GM19372 (cell line): ENCODE results near the gene DENR.
"Not testable (repeated sequence)": the region's sequence is repeated elsewhere in the genome, so short reads cannot be mapped to it uniquely, and the experiment has no call there.

ENCODE experiments used
- ATAC-seq: cut with Tn5 transposase; IDR thresholded peaks from one replicate; pipeline ENCODE4 v1.9.1; 2021; ENCODE audit warnings: mild to moderate bottlenecking, low read depth, moderate library complexity; ENCODE audit not compliant: unreplicated experiment

The DENR gene, protein sequence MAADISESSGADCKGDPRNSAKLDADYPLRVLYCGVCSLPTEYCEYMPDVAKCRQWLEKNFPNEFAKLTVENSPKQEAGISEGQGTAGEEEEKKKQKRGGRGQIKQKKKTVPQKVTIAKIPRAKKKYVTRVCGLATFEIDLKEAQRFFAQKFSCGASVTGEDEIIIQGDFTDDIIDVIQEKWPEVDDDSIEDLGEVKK

GRCh38 chr12:122752464-122753318 is at the start of gene DENR:
Gene DENR (plus strand): TSS chr12:122752824. CDS start chr12:122753702, 878 bp downstream.
- peak; percentile 97 for ATAC-seq

DNA sequence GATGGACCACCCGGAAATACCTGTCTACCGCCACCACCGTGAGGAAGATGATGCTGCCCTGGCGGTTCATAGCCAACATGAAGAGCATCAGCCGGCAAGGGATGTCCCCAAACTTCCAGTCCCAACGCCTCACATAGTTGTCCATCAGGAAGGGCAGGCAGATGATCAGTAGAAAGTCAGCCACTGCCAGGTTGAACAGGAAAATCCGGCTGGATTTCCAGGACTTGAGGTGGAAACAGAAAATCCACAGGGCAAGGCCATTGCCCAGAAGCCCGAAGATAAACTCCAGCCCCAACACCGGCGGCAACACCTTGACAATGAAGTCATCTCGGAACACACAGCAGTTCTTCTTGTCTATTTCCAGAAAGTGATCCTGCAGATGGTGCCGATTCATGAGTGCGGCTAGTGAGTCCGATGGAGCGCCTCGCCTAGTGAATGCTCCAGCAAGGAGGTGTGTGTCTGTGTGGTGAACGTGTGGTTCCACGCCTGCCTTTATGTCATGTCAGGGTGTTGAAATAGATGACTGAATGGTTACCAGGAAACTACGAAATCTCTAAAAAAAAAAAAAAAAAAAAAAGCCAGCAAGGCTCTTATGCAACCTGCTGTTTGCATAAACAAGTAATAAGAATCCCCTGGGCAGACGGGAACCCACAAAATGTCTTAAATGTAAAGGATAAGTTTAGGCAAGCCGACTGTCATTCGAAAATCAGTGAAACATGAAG is 49.6 kb upstream of the DENR start, which contains the start of gene HCAR2:
Gene HCAR2, minus strand, starts transcription at position 468 of the 722 bp plus-strand sequence. Its CDS starts 74 bp downstream, at position 394.
- ATAC-seq, result not testable (repeated sequence)

GRCh38 chr12:122703841-122704240 is 48.8 kb upstream of the DENR start:
- ATAC-seq, result not testable (repeated sequence)

GRCh38 chr12:122709287-122709686 is 43.3 kb upstream of the DENR start:
- ATAC-seq, result not testable (repeated sequence)

GRCh38 chr12:122710341-122710740 is 42.3 kb upstream of the DENR start:
- not testable (repeated sequence) for ATAC-seq

- ATAC-seq, result not testable (repeated sequence)
Measured at GRCh38 chr12:122711266-122711665, 41.4 kb upstream of the DENR start.

DNA sequence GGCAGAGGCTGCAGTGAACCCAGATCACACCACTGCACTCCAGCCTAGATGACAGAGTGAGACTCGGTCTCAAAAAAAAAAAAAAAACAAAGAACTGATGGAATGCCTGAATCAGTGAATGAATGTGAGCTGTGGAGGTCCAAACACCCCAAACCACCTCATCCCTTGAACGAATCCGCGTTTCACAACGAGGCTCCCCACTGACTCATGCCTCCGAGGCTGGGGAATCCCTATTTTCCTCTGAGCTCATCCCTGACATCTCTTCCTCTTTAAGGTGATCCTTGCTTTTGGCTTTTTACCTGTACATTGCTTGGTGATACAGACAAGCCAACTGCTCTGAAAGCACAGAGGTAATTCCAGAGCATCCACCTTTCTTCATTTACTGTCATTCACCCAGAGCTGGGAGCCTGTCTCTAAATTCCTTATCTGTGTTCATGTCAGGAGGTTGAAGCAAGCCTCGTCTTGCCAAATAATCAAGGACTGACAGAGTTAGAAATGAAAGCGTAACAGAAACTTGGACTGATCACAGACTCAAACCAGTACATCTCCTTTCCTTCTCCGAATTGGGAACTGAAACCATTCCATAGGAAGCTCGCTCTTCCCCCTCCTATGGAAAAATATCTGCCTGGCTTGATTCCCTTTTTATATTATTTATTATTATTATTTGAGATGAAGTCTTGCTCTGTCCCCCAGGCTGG is 39.0 kb upstream of the DENR start:
- ATAC-seq, result not testable (repeated sequence)

DNA sequence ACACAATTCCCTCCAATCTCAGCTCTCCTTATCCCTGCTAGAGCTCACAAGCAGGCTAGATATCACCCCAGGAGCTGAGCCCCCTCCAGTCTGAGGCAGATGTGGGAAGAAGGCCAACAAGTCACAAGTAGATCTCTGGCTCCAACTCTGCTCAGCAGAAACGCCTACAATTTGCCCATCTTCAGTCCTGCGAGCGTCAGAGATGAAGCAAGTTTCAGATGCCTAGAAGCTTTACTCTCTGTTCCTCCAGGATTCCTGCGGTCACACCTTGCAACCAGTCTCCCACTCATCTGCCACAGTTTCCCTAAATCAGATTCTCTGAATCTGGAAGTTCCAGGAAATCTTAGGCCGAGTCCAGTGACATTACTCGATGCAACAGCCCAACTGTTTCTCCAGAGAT is 37.4 kb upstream of the DENR start:
- not testable (repeated sequence) for ATAC-seq

GRCh38 chr12:122716658-122717057 is 36.0 kb upstream of the DENR start, which contains the start of gene HCAR3:
Gene HCAR3 (minus strand): TSS chr12:122716811. CDS start chr12:122716737, 74 bp downstream.
- ATAC-seq, result not testable (repeated sequence)

DNA sequence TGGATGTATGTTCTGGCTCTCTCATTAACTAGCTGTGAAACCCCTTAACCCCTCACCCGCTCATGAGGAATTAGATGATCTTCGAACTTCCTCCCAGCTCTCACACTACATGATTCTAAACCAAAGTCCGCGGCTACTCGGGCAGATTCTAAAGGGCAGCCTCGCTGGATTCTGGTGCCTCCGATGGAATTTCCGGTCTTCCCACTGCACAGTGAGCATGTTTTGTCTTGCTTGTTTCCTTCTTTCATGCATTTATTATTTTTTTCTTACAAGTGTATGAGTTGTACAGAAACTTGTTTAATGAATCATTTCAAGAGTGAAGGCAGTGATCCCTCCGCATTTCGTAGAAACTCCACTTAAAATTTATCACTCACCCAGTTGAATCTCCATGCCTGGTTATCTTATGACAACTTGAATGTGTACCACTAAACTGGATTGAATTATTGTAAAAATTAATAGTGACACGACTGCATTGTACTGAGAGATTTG is 31.5 kb upstream of the DENR start:
- no peak for ATAC-seq

GRCh38 chr12:122722387-122722786 is 30.2 kb upstream of the DENR start:
- ATAC-seq, result no peak

- no peak for ATAC-seq
Measured at GRCh38 chr12:122724641-122725243, 27.9 kb upstream of the DENR start.

- ATAC-seq, result no peak
Measured at GRCh38 chr12:122725452-122726079, 27.1 kb upstream of the DENR start.

GRCh38 chr12:122726080-122726558 is 26.5 kb upstream of the DENR start:
- ATAC-seq, result no peak

DNA sequence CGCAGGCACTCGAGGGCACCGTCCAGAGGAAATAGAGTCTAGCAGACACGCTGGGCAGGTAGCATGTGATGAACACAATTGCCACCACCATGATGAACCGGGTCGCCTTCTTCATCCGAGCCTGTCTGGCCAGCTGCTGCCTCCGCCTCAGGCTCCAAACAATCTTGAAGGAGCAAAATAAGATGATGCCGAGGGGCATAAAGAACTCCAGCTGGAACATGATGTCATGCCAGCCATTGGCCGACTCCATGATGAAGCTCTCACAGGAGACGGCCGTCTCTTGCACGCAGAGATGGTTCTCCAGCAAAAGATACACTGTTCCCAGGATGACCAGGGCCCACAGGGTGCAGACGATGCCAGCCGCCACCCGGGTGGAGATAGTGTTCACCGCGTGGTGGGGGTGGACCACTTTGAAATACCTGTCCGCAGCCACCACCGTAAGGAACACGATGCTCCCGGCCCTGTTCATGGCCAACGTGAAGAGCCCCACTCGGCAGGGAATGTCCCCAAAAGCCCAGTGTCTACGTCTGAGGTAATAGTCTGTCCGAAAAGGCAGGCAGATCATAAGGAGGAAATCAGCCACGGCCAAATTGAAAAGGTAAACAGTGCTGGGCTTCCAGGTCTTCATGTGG is 22.9 kb upstream of the DENR start:
- no peak for ATAC-seq

DNA sequence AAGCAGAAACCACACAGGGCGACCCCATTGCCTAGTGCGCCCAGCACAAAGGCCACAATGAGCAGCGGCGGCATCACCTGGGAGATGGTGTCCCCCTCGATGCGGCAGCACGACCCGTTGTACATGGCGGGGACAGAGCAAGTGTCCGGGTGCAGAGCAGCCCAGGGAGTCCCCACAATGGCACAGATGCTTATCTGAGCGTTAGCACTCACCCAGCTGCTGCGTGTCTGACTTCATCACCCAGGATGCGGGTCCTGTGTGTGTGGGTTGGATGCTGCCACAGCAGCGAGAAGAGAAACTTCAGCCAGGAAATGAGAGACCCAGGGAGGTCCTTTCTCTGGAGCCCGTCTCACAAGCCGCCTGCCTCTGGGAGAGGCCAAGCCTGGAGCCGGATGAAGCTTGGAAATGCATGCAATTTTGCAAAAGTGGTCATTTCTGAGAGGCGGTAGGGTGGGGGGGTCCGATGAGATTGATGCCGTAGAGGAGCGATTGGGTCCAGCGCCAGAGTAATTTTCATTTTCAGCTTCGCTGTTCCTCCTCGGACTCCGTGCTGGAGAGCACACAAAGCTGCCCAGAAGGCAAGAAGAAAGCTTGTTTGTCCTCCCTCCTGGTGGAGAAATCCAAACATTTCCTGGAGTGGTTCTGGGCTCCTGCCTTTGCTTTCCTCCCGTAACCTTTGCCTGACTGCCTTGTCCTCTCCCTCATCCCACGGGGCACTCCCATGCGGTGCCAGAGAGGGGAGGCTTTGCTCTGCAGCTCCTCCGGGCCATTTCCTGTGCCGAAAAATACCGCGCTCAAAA is 22.2 kb upstream of the DENR start, which contains the start of gene HCAR1:
Gene HCAR1, minus strand, starts transcription at position 630 of the 800 bp plus-strand sequence. Its CDS starts 505 bp downstream, at position 125.
- no peak for ATAC-seq

DNA sequence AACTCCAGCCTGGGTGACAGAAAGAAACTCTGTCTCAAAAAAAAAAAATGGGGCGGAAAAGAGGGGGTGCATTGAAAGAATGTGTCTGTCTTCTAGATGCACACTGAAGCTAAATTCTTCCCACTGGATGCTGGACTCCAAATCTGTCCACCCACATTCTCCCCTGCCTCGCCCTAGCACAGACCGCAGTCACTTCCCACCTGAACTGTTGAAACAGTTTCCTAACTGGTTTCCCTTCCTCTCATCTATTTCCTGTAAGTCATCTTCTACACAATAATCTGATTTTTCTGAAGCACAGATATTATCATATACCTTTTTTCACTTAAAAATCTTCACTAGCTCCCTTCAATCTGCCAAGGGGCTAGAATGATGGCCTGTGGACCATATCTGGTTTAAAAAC is 20.5 kb upstream of the DENR start:
- no peak for ATAC-seq

- no peak for ATAC-seq
Measured at GRCh38 chr12:122732611-122733010, 20.0 kb upstream of the DENR start.
